Skin epidermis (tissue), 12 donors: ENCODE data around the gene TOR2A.
"Not testable (repeated sequence)": the region's sequence is repeated elsewhere in the genome, so short reads cannot be mapped to it uniquely, and the experiment has no call there.

Source experiments
- H3K27ac ChIP-seq, 21 experiments: fragments of 200-600 bp; sonication (generic) in 11 of 21; one replicate each; pipeline ENCODE4 v1.5.0; 2020; ENCODE audit warnings: mild to moderate bottlenecking in 3 of 21, inconsistent platforms in 2 of 21, moderate library complexity in 2 of 21
- H3K4me3 ChIP-seq, 7 experiments: fragments of 200-600 bp; sonication (generic) in 2 of 7; one replicate each; pipeline ENCODE4 v1.5.0; 2020; ENCODE audit warnings: inconsistent platforms in 2 of 7, mild to moderate bottlenecking in 2 of 7, moderate library complexity in 1 of 7

The TOR2A gene

GRCh38 chr9:127734747-127735529 is at the start of gene TOR2A:
TSS of gene TOR2A (minus strand) at chr9:127735294. CDS start at chr9:127735270, 24 bp downstream.
- Histone ChIP-seq H3K4me3 (peak within 1 kb of the TSS; percentile 58 to 92 (median 68)), H3K27ac (peak within 1 kb of the TSS; percentile 67 to 99 (median 95))

- Histone ChIP-seq H3K4me3 (no peak overlapping the region), H3K27ac (peak overlapping the region in 20 of 21 experiments; percentile 57 to 99 (median 94))
Observed at GRCh38 chr9:127783111-127784008, 48.3 kb upstream of the TOR2A start.

- H3K4me3 ChIP-seq: no peak overlapping the region
- H3K27ac ChIP-seq: peak overlapping the region in 9 of 21 experiments; percentile 4 to 97 (median 65)
Observed at GRCh38 chr9:127781806-127782205, 46.7 kb upstream of the TOR2A start.

- peak overlapping the region in 13 of 21 experiments; percentile 9 to 97 (median 65) for H3K27ac ChIP-seq
Observed at GRCh38 chr9:127780909-127781308, 45.8 kb upstream of the TOR2A start.

GRCh38 chr9:127780126-127780885 is 45.2 kb upstream of the TOR2A start:
- H3K4me3 ChIP-seq: no peak overlapping the region
- peak overlapping the region in 14 of 21 experiments; percentile 23 to 97 (median 73) for H3K27ac ChIP-seq

More at GRCh38 chr9:127780909-127781308, 45.8 kb upstream of the TOR2A start:
- not testable (repeated sequence) for H3K4me3 ChIP-seq

GRCh38 chr9:127779136-127779981 is 44.3 kb upstream of the TOR2A start:
- H3K27ac ChIP-seq: peak overlapping the region in 20 of 21 experiments; percentile 7 to 97 (median 79)
- peak overlapping the region in 6 of 7 experiments; percentile 20 to 46 (median 34) for H3K4me3 ChIP-seq

- peak within 1 kb of the TSS; percentile 20 to 46 (median 33) for H3K4me3 ChIP-seq
- peak within 1 kb of the TSS; percentile 7 to 97 (median 79) for H3K27ac ChIP-seq
Observed at GRCh38 chr9:127778280-127779135, 43.4 kb upstream of the TOR2A start, which contains the start of gene SH2D3C. TSS of gene SH2D3C (minus strand) at chr9:127778666. CDS start at chr9:127778627, 39 bp downstream.

- Histone ChIP-seq H3K4me3 (peak overlapping the region; percentile 20 to 46 (median 33)), H3K27ac (peak overlapping the region in 16 of 21 experiments; percentile 14 to 97 (median 80))
Observed at GRCh38 chr9:127777368-127777980, 42.4 kb upstream of the TOR2A start.

- H3K4me3 ChIP-seq: peak overlapping the region; percentile 20 to 46 (median 33)
- H3K27ac ChIP-seq: peak overlapping the region in 19 of 21 experiments; percentile 8 to 97 (median 67)
Observed at GRCh38 chr9:127776924-127777289, 41.8 kb upstream of the TOR2A start.

GRCh38 chr9:127776195-127776923 is 41.3 kb upstream of the TOR2A start:
- Histone ChIP-seq H3K27ac (peak overlapping the region in 18 of 21 experiments; percentile 14 to 97 (median 68)), H3K4me3 (peak overlapping the region; percentile 20 to 46 (median 33))

- no peak overlapping the region for H3K4me3 ChIP-seq
- no peak overlapping the region for H3K27ac ChIP-seq
Observed at GRCh38 chr9:127773981-127774380, 38.9 kb upstream of the TOR2A start.

GRCh38 chr9:127773272-127773671 is 38.2 kb upstream of the TOR2A start:
- Histone ChIP-seq H3K27ac (peak overlapping the region in 2 of 21 experiments; percentile 16 to 30), H3K4me3 (no peak overlapping the region)

GRCh38 chr9:127772603-127773002 is 37.5 kb upstream of the TOR2A start:
- H3K27ac ChIP-seq: peak overlapping the region in 1 of 21 experiments; percentile 30
- H3K4me3 ChIP-seq: no peak overlapping the region

GRCh38 chr9:127771570-127772189 is 36.6 kb upstream of the TOR2A start:
- H3K27ac ChIP-seq: peak overlapping the region in 13 of 21 experiments; percentile 6 to 88 (median 65)

GRCh38 chr9:127770905-127771569 is 35.9 kb upstream of the TOR2A start:
- Histone ChIP-seq H3K4me3 (peak overlapping the region; percentile 41 to 55 (median 45)), H3K27ac (peak overlapping the region in 20 of 21 experiments; percentile 14 to 88 (median 76))

More at GRCh38 chr9:127771570-127772189, 36.6 kb upstream of the TOR2A start:
- H3K4me3 ChIP-seq: peak overlapping the region in 6 of 7 experiments; percentile 41 to 55 (median 46)
